Bronchial epithelial cell (primary cell): ENCODE data around the gene OPCML. TPM values are rescaled to one million over a fixed set of nuclear protein-coding genes. Genes with fewer than 3 reads are reported as not detected.

Experiments
- DNase-seq: peaks from one replicate; pipeline ENCODE4 v3.0.0-alpha.2; 2010; ENCODE audit warnings: low read depth
- FAIRE-seq: peaks from 2 replicates; lab custom pipeline; 2011; peaks lifted over from hg19 to GRCh38; lab: Jason Lieb, UNC
- H3K27me3 ChIP-seq: 2 replicates; pipeline ENCODE4 v1.5.1; 2011; ENCODE audit warnings: low read length; ENCODE audit not compliant: control insufficient read depth, insufficient read depth
- H3K36me3 ChIP-seq: 2 replicates; pipeline ENCODE4 v1.5.1; 2011; ENCODE audit warnings: low read length; ENCODE audit not compliant: control insufficient read depth, insufficient read depth
- H3K4me3 ChIP-seq: 2 replicates; pipeline ENCODE4 v1.5.1; 2011; ENCODE audit warnings: mild to moderate bottlenecking, low read depth, low read length, control low read depth
- total RNA-seq: library from RNA; depleted of rRNA; stranded (reverse); fragments of >200 nt; gene quantifications from 2 replicates; pipeline ENCODE4 v1.2.1, GENCODE V29; 2014
- TF ChIP-seq, protein P1 (sequence below): IDR thresholded peaks from 2 replicates; pipeline ENCODE4 v1.5.1; 2011; ENCODE audit warnings: mild to moderate bottlenecking, moderate library complexity, low read length, control low read depth, inconsistent platforms; ENCODE audit not compliant: insufficient read depth, severe bottlenecking

OPCML gene
- total RNA-seq, 1 donor from 2014 or later = not detected

DNA sequence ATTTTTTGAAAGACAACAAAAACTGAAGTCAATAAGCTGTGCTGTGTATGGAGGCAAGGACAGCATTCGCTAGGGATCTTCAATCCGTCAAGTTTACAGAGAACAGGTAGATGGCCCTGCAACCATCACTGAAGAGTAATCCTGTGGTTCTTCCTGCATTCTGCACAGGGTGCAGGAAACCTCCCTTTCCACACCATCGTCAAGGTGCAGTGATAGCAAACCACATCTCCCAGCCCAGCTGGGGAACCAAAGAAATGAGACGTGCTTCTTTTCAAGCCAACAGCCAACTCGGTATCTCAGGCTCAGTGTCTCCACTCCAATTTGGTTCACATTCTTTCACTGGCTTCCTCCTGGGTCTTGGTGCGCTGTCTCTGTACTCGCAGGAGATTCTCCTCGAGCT, 814.5 kb downstream of the OPCML start:
- TF ChIP-seq, protein P1, sequence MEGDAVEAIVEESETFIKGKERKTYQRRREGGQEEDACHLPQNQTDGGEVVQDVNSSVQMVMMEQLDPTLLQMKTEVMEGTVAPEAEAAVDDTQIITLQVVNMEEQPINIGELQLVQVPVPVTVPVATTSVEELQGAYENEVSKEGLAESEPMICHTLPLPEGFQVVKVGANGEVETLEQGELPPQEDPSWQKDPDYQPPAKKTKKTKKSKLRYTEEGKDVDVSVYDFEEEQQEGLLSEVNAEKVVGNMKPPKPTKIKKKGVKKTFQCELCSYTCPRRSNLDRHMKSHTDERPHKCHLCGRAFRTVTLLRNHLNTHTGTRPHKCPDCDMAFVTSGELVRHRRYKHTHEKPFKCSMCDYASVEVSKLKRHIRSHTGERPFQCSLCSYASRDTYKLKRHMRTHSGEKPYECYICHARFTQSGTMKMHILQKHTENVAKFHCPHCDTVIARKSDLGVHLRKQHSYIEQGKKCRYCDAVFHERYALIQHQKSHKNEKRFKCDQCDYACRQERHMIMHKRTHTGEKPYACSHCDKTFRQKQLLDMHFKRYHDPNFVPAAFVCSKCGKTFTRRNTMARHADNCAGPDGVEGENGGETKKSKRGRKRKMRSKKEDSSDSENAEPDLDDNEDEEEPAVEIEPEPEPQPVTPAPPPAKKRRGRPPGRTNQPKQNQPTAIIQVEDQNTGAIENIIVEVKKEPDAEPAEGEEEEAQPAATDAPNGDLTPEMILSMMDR = no peak
- H3K27me3 ChIP-seq = no peaks in the 10 kb centered on the region
- H3K4me3 ChIP-seq = no peak overlapping the region
- H3K36me3 ChIP-seq = no peaks in the 10 kb centered on the region
- DNase-seq = no peak
- no peak for FAIRE-seq

- H3K27me3 ChIP-seq = no peaks in the 10 kb centered on the region
- no peaks in the 10 kb centered on the region for H3K36me3 ChIP-seq
- FAIRE-seq (no peak), DNase-seq (no peak)
- TF ChIP-seq, protein P1 = no peak
- H3K4me3 ChIP-seq = no peak overlapping the region
Measured at GRCh38 chr11:132716037-132716436, 816.3 kb downstream of the OPCML start.

GRCh38 chr11:132714859-132715440, 817.4 kb downstream of the OPCML start:
- no peak for FAIRE-seq
- no peak for DNase-seq

GRCh38 chr11:132712466-132712865, 819.8 kb downstream of the OPCML start:
- no peak for DNase-seq
- TF ChIP-seq, protein P1 = no peak
- no peaks in the 10 kb centered on the region for H3K27me3 ChIP-seq
- no peaks in the 10 kb centered on the region for H3K36me3 ChIP-seq
- no peak overlapping the region for H3K4me3 ChIP-seq
- no peak for FAIRE-seq

More at GRCh38 chr11:132714859-132715440, 817.4 kb downstream of the OPCML start:
- H3K36me3 ChIP-seq = no peaks in the 10 kb centered on the region
- H3K4me3 ChIP-seq = no peak overlapping the region
- no peaks in the 10 kb centered on the region for H3K27me3 ChIP-seq
- TF ChIP-seq, protein P1 = no peak

GRCh38 chr11:132704781-132705375, 827.4 kb downstream of the OPCML start:
- DNase-seq = no peak
- Histone ChIP-seq H3K4me3 (no peak overlapping the region), H3K27me3 (no peaks in the 10 kb centered on the region), H3K36me3 (no peaks in the 10 kb centered on the region)
- TF ChIP-seq, protein P1 = no peak
- no peak for FAIRE-seq
